CD14-positive monocyte (primary cell): Measurements from ENCODE around the gene HMOX2. TPM values are rescaled to one million over a fixed set of nuclear protein-coding genes. Genes with fewer than 3 reads are reported as not detected.

Experiments
- DNase-seq, 3 donors: peaks; one replicate each; pipeline ENCODE4 v3.0.0-alpha.2; 2011 to 2022
- H2AFZ ChIP-seq: 2 replicates; pipeline ENCODE4 v1.6.0; 2012; ENCODE audit warnings: mild to moderate bottlenecking, low read depth, low read length, inconsistent platforms; ENCODE audit not compliant: insufficient read depth, poor library complexity, severe bottlenecking
- H3K27ac ChIP-seq, 2 donors: 1 replicate in 1 of 2; 2 replicates in 1 of 2; pipeline ENCODE4 v1.5.1; 2012 to 2013; ENCODE audit warnings: low read length in 2 of 2, control low read depth in 1 of 2, inconsistent platforms in 1 of 2, low read depth in 1 of 2, mild to moderate bottlenecking in 1 of 2
- H3K27me3 ChIP-seq, 2 donors: one replicate each; pipeline versions ENCODE4 v1.6.0 to v1.6.1; 2011 to 2013; ENCODE audit warnings: low read length in 2 of 2; ENCODE audit not compliant: control insufficient read depth in 2 of 2, insufficient read depth in 2 of 2
- H3K36me3 ChIP-seq, 2 donors: replicated peaks in 1 of 2; 1 replicate in 1 of 2; 2 replicates in 1 of 2; pipeline versions ENCODE4 v1.5.1 to v1.6.1; 2012 to 2013; ENCODE audit warnings: low read length in 2 of 2, control low read depth in 1 of 2, inconsistent platforms in 1 of 2, mild to moderate bottlenecking in 1 of 2; ENCODE audit not compliant: insufficient read depth in 2 of 2, control insufficient read depth in 1 of 2
- H3K4me1 ChIP-seq, 2 donors: 1 replicate in 1 of 2; 2 replicates in 1 of 2; pipeline versions ENCODE4 v1.5.1 to v1.6.1; 2012 to 2013; ENCODE audit warnings: low read length in 2 of 2, control low read depth in 1 of 2, inconsistent platforms in 1 of 2, mild to moderate bottlenecking in 1 of 2, moderate library complexity in 1 of 2; ENCODE audit not compliant: insufficient read depth in 2 of 2, control insufficient read depth in 1 of 2
- H3K4me2 ChIP-seq: replicated peaks from 2 replicates; pipeline ENCODE3; 2012; ENCODE audit warnings: low read length, moderate library complexity, mild to moderate bottlenecking; ENCODE audit not compliant: poor library complexity, severe bottlenecking; ENCODE audit errors: extremely low read depth
- H3K4me3 ChIP-seq, 3 experiments: fragments of 200-600 bp in 1 of 3; sonication (generic) in 1 of 3; replicated peaks in 1 of 3; 1 replicate in 2 of 3; 2 replicates in 1 of 3; pipeline ENCODE4 v1.5.1; 2011 to 2013; ENCODE audit warnings: low read length in 3 of 3, mild to moderate bottlenecking in 3 of 3, control low read depth in 2 of 3, low read depth in 2 of 3, inconsistent platforms in 1 of 3, moderate library complexity in 1 of 3
- H3K79me2 ChIP-seq: 2 replicates; pipeline ENCODE4 v1.6.0; 2012; ENCODE audit warnings: mild to moderate bottlenecking, control low read depth, inconsistent platforms, low read length, moderate library complexity; ENCODE audit not compliant: insufficient read depth
- H3K9ac ChIP-seq: 2 replicates; pipeline ENCODE4 v1.6.0; 2017; ENCODE audit warnings: low read length, mild to moderate bottlenecking; ENCODE audit not compliant: insufficient read depth, poor library complexity, severe bottlenecking
- H3K9me3 ChIP-seq, 2 donors: replicated peaks in 1 of 2; 1 replicate in 1 of 2; 2 replicates in 1 of 2; pipeline versions ENCODE4 v1.5.1 to v1.6.1; 2012 to 2013; ENCODE audit warnings: low read length in 2 of 2, control low read depth in 1 of 2; ENCODE audit not compliant: control insufficient read depth in 1 of 2, insufficient read depth in 1 of 2
- H4K20me1 ChIP-seq: 2 replicates; pipeline ENCODE4 v1.6.0; 2012; ENCODE audit warnings: mild to moderate bottlenecking, low read length, control low read depth, moderate library complexity; ENCODE audit not compliant: insufficient read depth
- H3K27ac Mint-ChIP-seq, 7 donors: one replicate each; pipeline ENCODE4 v1.8.0; 2020; ENCODE audit warnings: mild to moderate bottlenecking in 7 of 7, mixed read lengths in 7 of 7, moderate library complexity in 6 of 7, inconsistent platforms in 2 of 7
- H3K27me3 Mint-ChIP-seq, 3 donors: one replicate each; pipeline ENCODE4 v1.8.0; 2021 to 2022; ENCODE audit warnings: low read depth in 3 of 3, mild to moderate bottlenecking in 3 of 3, mixed read lengths in 3 of 3, moderate library complexity in 3 of 3, inconsistent platforms in 1 of 3
- H3K36me3 Mint-ChIP-seq, 2 donors: one replicate each; pipeline ENCODE4 v1.8.0; 2020; ENCODE audit warnings: mixed read lengths in 2 of 2, inconsistent platforms in 1 of 2, mild to moderate bottlenecking in 1 of 2
- H3K4me1 Mint-ChIP-seq: one replicate; pipeline ENCODE4 v1.8.0; 2020; ENCODE audit warnings: mild to moderate bottlenecking, mixed read lengths
- H3K4me3 Mint-ChIP-seq, 2 donors: one replicate each; pipeline ENCODE4 v1.8.0; 2020; ENCODE audit warnings: mild to moderate bottlenecking in 2 of 2, mixed read lengths in 2 of 2, moderate library complexity in 1 of 2
- H3K9me3 Mint-ChIP-seq, 7 donors: one replicate each; pipeline ENCODE4 v1.8.0; 2020 to 2022; ENCODE audit warnings: mixed read lengths in 7 of 7, mild to moderate bottlenecking in 6 of 7, moderate library complexity in 6 of 7, inconsistent platforms in 2 of 7
- CTCF ChIP-seq: fragments of 200-600 bp; IDR thresholded peaks from one replicate; pipeline ENCODE4 v1.8.0; 2022; ENCODE audit warnings: antibody characterized with exemption, mild to moderate bottlenecking
- WGBS: methylation state at CpG from one replicate; pipeline ENCODE4 v1.1.5; 2013; ENCODE audit warnings: missing lambda C conversion rate; ENCODE audit not compliant: insufficient coverage; 5-methylcytosine and 5-hydroxymethylcytosine counted together
- intact Hi-C, 2 donors: fragments of 100-400 bp; cut with micrococcal nuclease; formaldehyde crosslinking; loops; one replicate each; pipeline versions ENCODE4 v1.15.0 to v1.15.1; 2023
- polyA plus RNA-seq, 3 donors: library from polyadenylated mRNA; depleted of rRNA in 1 of 3; unstranded in 2 of 3; stranded (reverse) in 1 of 3; fragments of 300-500 nt in 2 of 3; fragments of >200 nt in 1 of 3; fragmentation: Illumina TruSeq in 2 of 3; gene quantifications; 1 replicate in 2 of 3; 2 replicates in 1 of 3; pipeline ENCODE4 v1.2.3, GENCODE V29; 2012 to 2021

HMOX2 gene
- polyA plus RNA-seq, 3 donors = 21.7 to 33.2 (median 25.0) TPM

GRCh38 chr16:4531811-4532210 lies 55.6 kb downstream of the HMOX2 start:
- Mint-ChIP-seq H3K4me3 (no peak overlapping the region), H3K9me3 (peaks cover 0 to 3% (median 0%) of the 10 kb centered on the region in 7 donors), H3K27ac (no peak overlapping the region), H3K36me3 (peaks cover 21 to 30% of the 10 kb centered on the region in 2 donors), H3K27me3 (peaks cover 0 to 4% (median under 1%) of the 10 kb centered on the region in 3 donors), H3K4me1 (peaks cover 27% of the 10 kb centered on the region)
- Histone ChIP-seq H4K20me1 (peaks cover 14% of the 10 kb centered on the region), H3K4me3 (no peak overlapping the region), H3K4me2 (no peak overlapping the region), H3K9ac (no peak overlapping the region), H3K9me3 (no peaks in the 10 kb centered on the region), H3K27ac (no peak overlapping the region), H3K79me2 (peaks cover 36% of the 10 kb centered on the region), H3K4me1 (peaks cover 6 to 15% of the 10 kb centered on the region in 2 donors), H3K27me3 (no peaks in the 10 kb centered on the region), H2AFZ (no peak overlapping the region), H3K36me3 (peaks cover 10 to 14% of the 10 kb centered on the region in 2 donors)
- 96% methylated on average over 7 of the region's 8 CpGs for WGBS
- intact Hi-C loops = no loop called here
- no peak for TF ChIP-seq CTCF
- no peak for DNase-seq

GRCh38 chr16:4532238-4532637 lies 56.0 kb downstream of the HMOX2 start:
- Histone ChIP-seq H3K4me1 (peaks cover 5 to 15% of the 10 kb centered on the region in 2 donors), H3K9me3 (no peaks in the 10 kb centered on the region), H2AFZ (no peak overlapping the region), H3K79me2 (peaks cover 40% of the 10 kb centered on the region), H4K20me1 (peaks cover 14% of the 10 kb centered on the region), H3K36me3 (peaks cover 10 to 14% of the 10 kb centered on the region in 2 donors), H3K27ac (no peak overlapping the region), H3K4me3 (no peak overlapping the region), H3K9ac (no peak overlapping the region), H3K27me3 (peaks cover 0 to under 1% of the 10 kb centered on the region in 2 donors), H3K4me2 (no peak overlapping the region)
- H3K9me3 Mint-ChIP-seq = peaks cover 0 to 4% (median 0%) of the 10 kb centered on the region in 7 donors
- WGBS = 93% methylated on average over 8 of the region's 10 CpGs
- peak overlapping the region in 1 of 2 donors; percentile 20 for H3K4me3 Mint-ChIP-seq
- H3K4me1 Mint-ChIP-seq = peaks cover 27% of the 10 kb centered on the region
- intact Hi-C loops = no loop called here
- no peak for TF ChIP-seq CTCF
- peaks cover 3 to 7% (median 3%) of the 10 kb centered on the region in 3 donors for H3K27me3 Mint-ChIP-seq
- H3K36me3 Mint-ChIP-seq = peaks cover 24 to 34% of the 10 kb centered on the region in 2 donors
- no peak overlapping the region for H3K27ac Mint-ChIP-seq
- DNase-seq = no peak
